Activated CD8-positive, alpha-beta memory T cell treated with anti-CD3 and anti-CD28 coated beads, Interleukin-2, amount 10 ng/mL, durations not matched to agents 7 days and 5 days (primary cell): ENCODE measurements around the gene NXPH3. TPM values are rescaled to one million over a fixed set of nuclear protein-coding genes. Genes with fewer than 3 reads are reported as not detected.
"Not testable (repeated sequence)": the region's sequence is repeated elsewhere in the genome, so short reads cannot be mapped to it uniquely, and the experiment has no call there.

ENCODE experiments used
- ATAC-seq: fragments of 150-1000 bp; cut with Tn5 transposase; one replicate; pipeline ENCODE4 v1.10.0; 2021; ENCODE audit warnings: moderate library complexity
- CTCF ChIA-PET: fragments of 350-600 bp; sonication (Branson Sonifier 250); formaldehyde crosslinking; loops from one replicate; lab custom pipeline; 2021; ENCODE audit warnings: antibody characterized with exemption; lab: Charles Lee
- DNase-seq: peaks from one replicate; pipeline ENCODE4 v3.0.0-alpha.2; 2020
- H3K27ac Mint-ChIP-seq: one replicate; pipeline ENCODE4 v1.8.0; 2021; ENCODE audit warnings: mild to moderate bottlenecking, mixed read lengths
- H3K27me3 Mint-ChIP-seq: one replicate; pipeline ENCODE4 v1.8.0; 2021; ENCODE audit warnings: mixed read lengths
- H3K36me3 Mint-ChIP-seq: one replicate; pipeline ENCODE4 v1.8.0; 2021; ENCODE audit warnings: mild to moderate bottlenecking, mixed read lengths
- H3K4me1 Mint-ChIP-seq: one replicate; pipeline ENCODE4 v1.8.0; 2021; ENCODE audit warnings: mixed read lengths
- H3K4me3 Mint-ChIP-seq: one replicate; pipeline ENCODE4 v1.8.0; 2021; ENCODE audit warnings: mild to moderate bottlenecking, moderate library complexity, mixed read lengths
- H3K9me3 Mint-ChIP-seq: one replicate; pipeline ENCODE4 v1.8.0; 2022; ENCODE audit warnings: low read depth, mixed read lengths
- total RNA-seq, 2 experiments: library from RNA; stranded (reverse); gene quantifications; one replicate each; pipeline ENCODE4 v1.2.3, GENCODE V29; 2021

Gene NXPH3
- total RNA-seq, 2 experiments from 2014 or later, result 0.09 TPM; not detected in 1

- peaks cover 31% of the 10 kb centered on the region for H3K27me3 Mint-ChIP-seq
- H3K4me3 Mint-ChIP-seq, result no peak overlapping the region
- no peak for DNase-seq
- H3K27ac Mint-ChIP-seq, result no peak overlapping the region
- peaks cover 20% of the 10 kb centered on the region for H3K4me1 Mint-ChIP-seq
- ATAC-seq, result no peak
- CTCF ChIA-PET, result interaction anchor here (1.4 to 14.5 kb wide), 5 partner anchors 8 to 433 kb away, joined by 4 to 734 read pairs (median 44); partner anchors contain the start of genes PHB1 and SLC35B1
- H3K9me3 Mint-ChIP-seq, result no peaks in the 10 kb centered on the region
- H3K36me3 Mint-ChIP-seq, result no peaks in the 10 kb centered on the region
Measured at GRCh38 chr17:49564638-49565037, 11.0 kb upstream of the NXPH3 start.

GRCh38 chr17:49565948-49566491 lies 9.7 kb upstream of the NXPH3 start:
- peaks cover 29% of the 10 kb centered on the region for H3K4me1 Mint-ChIP-seq
- ATAC-seq (no peak), DNase-seq (no peak)
- H3K9me3 Mint-ChIP-seq, result no peaks in the 10 kb centered on the region
- H3K27me3 Mint-ChIP-seq, result peaks cover 35% of the 10 kb centered on the region
- no peak overlapping the region for H3K4me3 Mint-ChIP-seq
- CTCF ChIA-PET, result interaction anchor here (1.1 to 14.5 kb wide), 6 partner anchors 9 to 432 kb away, joined by 4 to 734 read pairs (median 26); partner anchors contain the start of genes NXPH3, PHB1 and SLC35B1
- H3K36me3 Mint-ChIP-seq, result no peaks in the 10 kb centered on the region
- H3K27ac Mint-ChIP-seq, result no peak overlapping the region

- ATAC-seq (no peak), DNase-seq (no peak)
- peaks cover 40% of the 10 kb centered on the region for H3K27me3 Mint-ChIP-seq
- H3K4me1 Mint-ChIP-seq, result peaks cover 35% of the 10 kb centered on the region
- no peaks in the 10 kb centered on the region for H3K9me3 Mint-ChIP-seq
- no peak overlapping the region for H3K27ac Mint-ChIP-seq
- CTCF ChIA-PET, result interaction anchor here (1.0 to 14.5 kb wide), 9 partner anchors 8 to 431 kb away, joined by 3 to 734 read pairs (median 8); partner anchors contain the start of gene SLC35B1
- no peaks in the 10 kb centered on the region for H3K36me3 Mint-ChIP-seq
- no peak overlapping the region for H3K4me3 Mint-ChIP-seq
Measured at GRCh38 chr17:49566668-49567071, 9.0 kb upstream of the NXPH3 start.

GRCh38 chr17:49567104-49567521 lies 8.6 kb upstream of the NXPH3 start:
- peaks cover 43% of the 10 kb centered on the region for H3K27me3 Mint-ChIP-seq
- H3K4me3 Mint-ChIP-seq, result no peak overlapping the region

GRCh38 chr17:49567871-49568694 lies 7.6 kb upstream of the NXPH3 start:
- H3K27me3 Mint-ChIP-seq, result peaks cover 51% of the 10 kb centered on the region
- CTCF ChIA-PET, result interaction anchor here (0.6 to 14.5 kb wide), 26 partner anchors 9 to 526 kb away, joined by 3 to 734 read pairs (median 3); partner anchors contain the start of genes SLC35B1 and TAC4
- ATAC-seq, result peak; percentile 61
- peaks cover 38% of the 10 kb centered on the region for H3K4me1 Mint-ChIP-seq
- H3K4me3 Mint-ChIP-seq, result peak overlapping the region; percentile 63
- H3K9me3 Mint-ChIP-seq, result no peaks in the 10 kb centered on the region
- peak; percentile 90 for DNase-seq
- no peaks in the 10 kb centered on the region for H3K36me3 Mint-ChIP-seq
- no peak overlapping the region for H3K27ac Mint-ChIP-seq

More at GRCh38 chr17:49567104-49567521, 8.6 kb upstream of the NXPH3 start:
- peaks cover 38% of the 10 kb centered on the region for H3K4me1 Mint-ChIP-seq
- no peaks in the 10 kb centered on the region for H3K36me3 Mint-ChIP-seq
- CTCF ChIA-PET, result interaction anchor here (0.6 to 14.5 kb wide), 23 partner anchors 8 to 527 kb away, joined by 3 to 734 read pairs (median 3); partner anchors contain the start of genes SLC35B1 and TAC4
- DNase-seq, result no peak
- no peak for ATAC-seq
- no peak overlapping the region for H3K27ac Mint-ChIP-seq
- no peaks in the 10 kb centered on the region for H3K9me3 Mint-ChIP-seq

- Mint-ChIP-seq H3K4me1 (peaks cover 38% of the 10 kb centered on the region), H3K27me3 (peaks cover 52% of the 10 kb centered on the region)
- H3K9me3 Mint-ChIP-seq, H3K36me3 Mint-ChIP-seq, ATAC-seq, DNase-seq, H3K4me3 Mint-ChIP-seq, H3K27ac Mint-ChIP-seq: not testable (repeated sequence)
- CTCF ChIA-PET, result interaction anchor here (1.1 to 14.5 kb wide), 11 partner anchors 9 to 429 kb away, joined by 3 to 734 read pairs (median 6); partner anchors contain the start of genes KAT7, SLC35B1 and TAC4
Measured at GRCh38 chr17:49568695-49569047, 7.0 kb upstream of the NXPH3 start.

GRCh38 chr17:49570540-49571242 lies 5.0 kb upstream of the NXPH3 start:
- no peak overlapping the region for H3K27ac Mint-ChIP-seq
- H3K9me3 Mint-ChIP-seq, result no peaks in the 10 kb centered on the region
- no peak for DNase-seq
- peak overlapping the region; percentile 89 for H3K4me3 Mint-ChIP-seq
- no peaks in the 10 kb centered on the region for H3K36me3 Mint-ChIP-seq
- H3K4me1 Mint-ChIP-seq, result peaks cover 38% of the 10 kb centered on the region
- peaks cover 63% of the 10 kb centered on the region for H3K27me3 Mint-ChIP-seq
- no peak for ATAC-seq
- CTCF ChIA-PET, result interaction anchor here (0.6 to 14.5 kb wide), 47 partner anchors 8 to 427 kb away, joined by 3 to 734 read pairs (median 5); partner anchors contain the start of genes FAM117A, PHB1 and SLC35B1

- CTCF ChIA-PET, result interaction anchor here (0.7 to 14.5 kb wide), 17 partner anchors 11 to 427 kb away, joined by 3 to 734 read pairs (median 5); partner anchors contain the start of genes FAM117A and SLC35B1
- Mint-ChIP-seq H3K4me1 (peaks cover 33% of the 10 kb centered on the region), H3K27ac (no peak overlapping the region), H3K27me3 (peaks cover 62% of the 10 kb centered on the region), H3K36me3 (no peaks in the 10 kb centered on the region), H3K4me3 (peak overlapping the region; percentile 89), H3K9me3 (no peaks in the 10 kb centered on the region)
- DNase-seq (no peak), ATAC-seq (no peak)
Measured at GRCh38 chr17:49571283-49571682, 4.4 kb upstream of the NXPH3 start.

- no peak overlapping the region for H3K27ac Mint-ChIP-seq
- no peak overlapping the region for H3K4me3 Mint-ChIP-seq
- DNase-seq (no peak), ATAC-seq (no peak)
- H3K4me1 Mint-ChIP-seq, result peaks cover 32% of the 10 kb centered on the region
- H3K36me3 Mint-ChIP-seq, result no peaks in the 10 kb centered on the region
- H3K27me3 Mint-ChIP-seq, result peaks cover 62% of the 10 kb centered on the region
- CTCF ChIA-PET, result interaction anchor here (1.0 to 14.5 kb wide), 10 partner anchors 10 to 426 kb away, joined by 3 to 734 read pairs (median 5); partner anchors contain the start of genes FAM117A and SLC35B1
- H3K9me3 Mint-ChIP-seq, result no peaks in the 10 kb centered on the region
Measured at GRCh38 chr17:49571764-49572163, 3.9 kb upstream of the NXPH3 start.

GRCh38 chr17:49572226-49572625 lies 3.4 kb upstream of the NXPH3 start:
- Mint-ChIP-seq H3K9me3 (no peaks in the 10 kb centered on the region), H3K4me1 (peaks cover 35% of the 10 kb centered on the region), H3K27ac (no peak overlapping the region), H3K27me3 (peaks cover 63% of the 10 kb centered on the region), H3K36me3 (no peaks in the 10 kb centered on the region), H3K4me3 (no peak overlapping the region)
- ATAC-seq (no peak), DNase-seq (no peak)
- CTCF ChIA-PET, result interaction anchor here (1.3 to 14.5 kb wide), 7 partner anchors 10 to 426 kb away, joined by 4 to 734 read pairs (median 5); partner anchors contain the start of gene SLC35B1

- no peaks in the 10 kb centered on the region for H3K9me3 Mint-ChIP-seq
- H3K27ac Mint-ChIP-seq, result no peak overlapping the region
- no peaks in the 10 kb centered on the region for H3K36me3 Mint-ChIP-seq
- ATAC-seq (no peak), DNase-seq (no peak)
- H3K4me3 Mint-ChIP-seq, result no peak overlapping the region
- CTCF ChIA-PET, result interaction anchor here (0.7 to 14.5 kb wide), 2 partner anchors 127 to 191 kb away, joined by 3 to 734 read pairs; partner anchors contain the start of genes FAM117A and SLC35B1
- H3K27me3 Mint-ChIP-seq, result peaks cover 67% of the 10 kb centered on the region
- peaks cover 33% of the 10 kb centered on the region for H3K4me1 Mint-ChIP-seq
Measured at GRCh38 chr17:49572806-49573420, 2.8 kb upstream of the NXPH3 start.
